ENCODE results near the gene POR. TPM values are rescaled to one million over a fixed set of nuclear protein-coding genes. Genes with fewer than 3 reads are reported as not detected.

POR gene
- total and polyA plus RNA-seq, 2 of the 13 experiments (the other 11 are each of a cell fraction or from before 2014, with no cell fraction given), result 145 to 266 TPM

GRCh38 chr7:75984130-75985008 lies 69.4 kb downstream of the POR start (continued):
- no peak for TF ChIP-seq ZNF574 (CRISPR knock-in tag; IDR thresholded peaks at IDR 0.05)
- TF ChIP-seq TOE1 (CRISPR knock-in tag; IDR thresholded peaks at IDR 0.05), result no peak
- no peak for TF ChIP-seq MIER3 (CRISPR knock-in tag; IDR thresholded peaks at IDR 0.05; ENCODE audit: borderline replicate concordance)
- no peak for TF ChIP-seq ATF7 (IDR thresholded peaks at IDR 0.05)
- TF ChIP-seq ATF7 (CRISPR knock-in tag; IDR thresholded peaks at IDR 0.05), result no peak
- peak; percentile 6 for TF ChIP-seq RBM22 (optimal IDR thresholded peaks at IDR 0.05; ENCODE audit: low read length)
- no peak for TF ChIP-seq TP53 (CRISPR knock-in tag; conservative IDR thresholded peaks at IDR 0.05)
- no peak for TF ChIP-seq ZNF337 (CRISPR knock-in tag; IDR thresholded peaks at IDR 0.05; ENCODE audit: borderline replicate concordance, low read depth)
- TF ChIP-seq ZNF619 (CRISPR knock-in tag; IDR thresholded peaks at IDR 0.05), result no peak
- no peak for TF ChIP-seq ZNF549 (CRISPR knock-in tag; IDR thresholded peaks at IDR 0.05)
- TF ChIP-seq SALL1 (CRISPR knock-in tag; IDR thresholded peaks at IDR 0.05), result peak; percentile 20; the same call in 1 of the 2 replicates
- no peak for TF ChIP-seq NFIB (CRISPR knock-in tag; IDR thresholded peaks at IDR 0.05; ENCODE audit: borderline replicate concordance)
- no peak for TF ChIP-seq ZNF597 (CRISPR knock-in tag; IDR thresholded peaks at IDR 0.05)
